SK-N-SH (cell line): Measurements from ENCODE around the gene SRRM1.

Experiments
- EZH2phosphoT487 ChIP-seq: fragments of 200-600 bp; sonication (generic); IDR thresholded peaks from 2 replicates; pipeline ENCODE4 v1.6.1; 2017; ENCODE audit warnings: low read depth, mixed run types, mild to moderate bottlenecking, antibody characterized with exemption, moderate library complexity, borderline replicate concordance
- PBX3 ChIP-seq: IDR thresholded peaks from 2 replicates; pipeline ENCODE4; 2012
- POLR2AphosphoS5 ChIP-seq: IDR thresholded peaks from 2 replicates; pipeline ENCODE4 v1.6.1; 2012; ENCODE audit warnings: low read depth, low read length
- RCOR1 ChIP-seq: fragments of 150-350 bp; IDR thresholded peaks from 2 replicates; pipeline ENCODE4 v1.6.1; 2017; ENCODE audit warnings: antibody characterized with exemption, low read length
- RFX5 ChIP-seq: IDR thresholded peaks from 2 replicates; pipeline ENCODE4 v1.6.1; 2012; ENCODE audit warnings: mild to moderate bottlenecking, improper control_type of control experiment, low read length
- TAF1 ChIP-seq: IDR thresholded peaks from 2 replicates; pipeline ENCODE4 v1.6.1; 2012; ENCODE audit warnings: low read depth, mild to moderate bottlenecking, low read length, moderate library complexity, borderline replicate concordance
- TF ChIP-seq, protein P1 (sequence below): fragments of 200-600 bp; sonication (generic); IDR thresholded peaks from 2 replicates; pipeline ENCODE4 v1.6.1; 2017; ENCODE audit warnings: antibody characterized with exemption, mild to moderate bottlenecking, moderate library complexity

GRCh38 chr1:24659166-24659904 is 16.2 kb downstream of the SRRM1 start:
- no peak for TF ChIP-seq POLR2AphosphoS5
- TF ChIP-seq RCOR1 = no peak
- TF ChIP-seq, protein P1, sequence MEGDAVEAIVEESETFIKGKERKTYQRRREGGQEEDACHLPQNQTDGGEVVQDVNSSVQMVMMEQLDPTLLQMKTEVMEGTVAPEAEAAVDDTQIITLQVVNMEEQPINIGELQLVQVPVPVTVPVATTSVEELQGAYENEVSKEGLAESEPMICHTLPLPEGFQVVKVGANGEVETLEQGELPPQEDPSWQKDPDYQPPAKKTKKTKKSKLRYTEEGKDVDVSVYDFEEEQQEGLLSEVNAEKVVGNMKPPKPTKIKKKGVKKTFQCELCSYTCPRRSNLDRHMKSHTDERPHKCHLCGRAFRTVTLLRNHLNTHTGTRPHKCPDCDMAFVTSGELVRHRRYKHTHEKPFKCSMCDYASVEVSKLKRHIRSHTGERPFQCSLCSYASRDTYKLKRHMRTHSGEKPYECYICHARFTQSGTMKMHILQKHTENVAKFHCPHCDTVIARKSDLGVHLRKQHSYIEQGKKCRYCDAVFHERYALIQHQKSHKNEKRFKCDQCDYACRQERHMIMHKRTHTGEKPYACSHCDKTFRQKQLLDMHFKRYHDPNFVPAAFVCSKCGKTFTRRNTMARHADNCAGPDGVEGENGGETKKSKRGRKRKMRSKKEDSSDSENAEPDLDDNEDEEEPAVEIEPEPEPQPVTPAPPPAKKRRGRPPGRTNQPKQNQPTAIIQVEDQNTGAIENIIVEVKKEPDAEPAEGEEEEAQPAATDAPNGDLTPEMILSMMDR = no peak
- TF ChIP-seq EZH2phosphoT487 = no peak
- no peak for TF ChIP-seq TAF1
- TF ChIP-seq PBX3 = no peak
- TF ChIP-seq RFX5 = no peak
